Vagina (tissue), 2 donors: Measurements from ENCODE around the gene ITGA6. TPM values are rescaled to one million over a fixed set of nuclear protein-coding genes. Genes with fewer than 3 reads are reported as not detected.
"Not testable (repeated sequence)": the region's sequence is repeated elsewhere in the genome, so short reads cannot be mapped to it uniquely, and the experiment has no call there.

ENCODE experiments used
- DNase-seq, 2 donors: peaks; one replicate each; pipeline ENCODE4 v3.0.0-alpha.2; 2017; ENCODE audit errors: extremely low spot score in 2 of 2
- H3K27ac ChIP-seq: fragments of 200-600 bp; sonication (generic); one replicate; pipeline ENCODE4 v1.5.1; 2019
- H3K27me3 ChIP-seq: fragments of 200-600 bp; sonication (generic); one replicate; pipeline ENCODE4 v1.5.1; 2019
- H3K36me3 ChIP-seq, 2 donors: fragments of 200-600 bp; sonication (generic); one replicate each; pipeline ENCODE4 v1.5.1; 2017 to 2019
- H3K4me1 ChIP-seq: fragments of 200-600 bp; sonication (generic); one replicate; pipeline ENCODE4 v1.5.1; 2019
- H3K4me3 ChIP-seq, 2 donors: fragments of 200-600 bp; sonication (generic); 1 replicate in 1 of 2; 2 replicates in 1 of 2; pipeline ENCODE4 v1.5.1; 2016 to 2019
- H3K9me3 ChIP-seq: fragments of 200-600 bp; sonication (generic); one replicate; pipeline ENCODE4 v1.5.1; 2019
- POLR2A ChIP-seq, 2 donors: fragments of 450-650 bp; IDR thresholded peaks; one replicate each; pipeline ENCODE4 v1.6.1; 2017; ENCODE audit warnings: antibody characterized with exemption in 2 of 2, mild to moderate bottlenecking in 2 of 2, moderate library complexity in 2 of 2
- POLR2AphosphoS5 ChIP-seq, 2 donors: sonication (generic); formaldehyde crosslinking; IDR thresholded peaks; one replicate each; pipeline ENCODE4 v1.9.0; 2017; ENCODE audit warnings: antibody characterized with exemption in 2 of 2, mild to moderate bottlenecking in 2 of 2, low read depth in 1 of 2; ENCODE audit not compliant: insufficient read depth in 1 of 2
- intact Hi-C: fragments of 100-400 bp; cut with DNase I; formaldehyde crosslinking; loops from one replicate; pipeline ENCODE4 v1.15.1; 2023
- total RNA-seq: library from RNA; depleted of rRNA; stranded (reverse); fragments of >200 nt; gene quantifications from one replicate; pipeline ENCODE4 v1.2.3, GENCODE V29; 2016
- TF ChIP-seq, protein P1 (sequence below), 3 experiments: fragments of 450-650 bp in 2 of 3; fragments of 200-600 bp in 1 of 3; sonication (generic) in 1 of 3; IDR thresholded peaks; one replicate each; pipeline ENCODE4 v1.5.1; 2017 to 2019; ENCODE audit warnings: antibody characterized with exemption in 3 of 3, mild to moderate bottlenecking in 2 of 3, moderate library complexity in 2 of 3

The ITGA6 gene
- total RNA-seq, 1 donor from 2014 or later = 82.3 TPM

DNA sequence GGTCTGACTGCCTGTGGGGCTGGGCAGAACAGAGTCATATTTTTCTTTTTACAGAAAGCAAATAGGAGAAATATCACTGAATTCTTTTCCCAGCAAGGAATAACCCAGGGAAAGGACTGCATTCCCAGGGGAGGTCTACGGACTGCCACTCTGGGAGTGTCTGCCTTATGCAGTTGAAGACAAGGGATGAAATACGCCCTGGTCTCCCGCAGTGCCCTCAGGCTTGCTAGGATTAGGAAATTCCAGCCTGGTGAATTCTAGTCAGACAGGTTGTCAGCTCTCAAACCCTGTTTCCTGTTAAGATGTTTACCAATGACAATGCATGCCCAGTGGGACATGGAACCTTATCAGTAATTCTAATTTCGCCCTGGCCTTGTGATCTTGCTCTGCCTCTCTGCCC, 98.2 kb downstream of the ITGA6 start:
- peak in 1 of 2 donors; percentile 29 for DNase-seq
- H3K9me3 ChIP-seq = no peaks in the 10 kb centered on the region
- TF ChIP-seq, protein P1, sequence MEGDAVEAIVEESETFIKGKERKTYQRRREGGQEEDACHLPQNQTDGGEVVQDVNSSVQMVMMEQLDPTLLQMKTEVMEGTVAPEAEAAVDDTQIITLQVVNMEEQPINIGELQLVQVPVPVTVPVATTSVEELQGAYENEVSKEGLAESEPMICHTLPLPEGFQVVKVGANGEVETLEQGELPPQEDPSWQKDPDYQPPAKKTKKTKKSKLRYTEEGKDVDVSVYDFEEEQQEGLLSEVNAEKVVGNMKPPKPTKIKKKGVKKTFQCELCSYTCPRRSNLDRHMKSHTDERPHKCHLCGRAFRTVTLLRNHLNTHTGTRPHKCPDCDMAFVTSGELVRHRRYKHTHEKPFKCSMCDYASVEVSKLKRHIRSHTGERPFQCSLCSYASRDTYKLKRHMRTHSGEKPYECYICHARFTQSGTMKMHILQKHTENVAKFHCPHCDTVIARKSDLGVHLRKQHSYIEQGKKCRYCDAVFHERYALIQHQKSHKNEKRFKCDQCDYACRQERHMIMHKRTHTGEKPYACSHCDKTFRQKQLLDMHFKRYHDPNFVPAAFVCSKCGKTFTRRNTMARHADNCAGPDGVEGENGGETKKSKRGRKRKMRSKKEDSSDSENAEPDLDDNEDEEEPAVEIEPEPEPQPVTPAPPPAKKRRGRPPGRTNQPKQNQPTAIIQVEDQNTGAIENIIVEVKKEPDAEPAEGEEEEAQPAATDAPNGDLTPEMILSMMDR (IDR thresholded peaks at IDR 0.05) = no peak
- TF ChIP-seq POLR2A (IDR thresholded peaks at IDR 0.05) = no peak
- TF ChIP-seq POLR2AphosphoS5 (IDR thresholded peaks at IDR 0.05; ENCODE audit: insufficient read depth in 1 of 2, low read depth in 1 of 2) = no peak
- intact Hi-C loops = no loop called here
- H3K36me3 ChIP-seq = no peaks in the 10 kb centered on the region
- no peaks in the 10 kb centered on the region for H3K4me1 ChIP-seq
- no peak overlapping the region for H3K27ac ChIP-seq
- no peak overlapping the region for H3K4me3 ChIP-seq
- no peaks in the 10 kb centered on the region for H3K27me3 ChIP-seq

DNA sequence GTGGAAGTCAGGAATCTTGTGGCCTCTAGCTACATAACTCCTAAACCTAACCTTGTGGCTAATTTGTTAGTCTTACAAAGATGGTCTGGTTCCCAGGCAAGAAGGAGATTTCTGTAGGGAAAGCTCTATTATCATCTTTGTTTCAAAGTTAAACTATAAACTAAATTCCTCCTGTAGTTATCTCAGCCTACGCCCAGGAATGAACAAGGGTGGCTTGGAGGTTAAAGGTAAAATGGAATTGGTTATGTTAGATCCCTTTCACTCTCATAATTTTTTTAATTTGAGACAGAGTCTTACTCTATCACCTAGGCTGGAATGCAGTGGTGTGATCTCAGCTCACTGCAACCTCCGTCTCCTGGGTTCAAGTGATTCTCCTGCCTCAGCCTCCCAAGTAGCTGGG, 103.9 kb downstream of the ITGA6 start:
- TF ChIP-seq POLR2A (IDR thresholded peaks at IDR 0.05) = no peak
- TF ChIP-seq POLR2AphosphoS5 (IDR thresholded peaks at IDR 0.05; ENCODE audit: insufficient read depth in 1 of 2, low read depth in 1 of 2) = no peak

DNA sequence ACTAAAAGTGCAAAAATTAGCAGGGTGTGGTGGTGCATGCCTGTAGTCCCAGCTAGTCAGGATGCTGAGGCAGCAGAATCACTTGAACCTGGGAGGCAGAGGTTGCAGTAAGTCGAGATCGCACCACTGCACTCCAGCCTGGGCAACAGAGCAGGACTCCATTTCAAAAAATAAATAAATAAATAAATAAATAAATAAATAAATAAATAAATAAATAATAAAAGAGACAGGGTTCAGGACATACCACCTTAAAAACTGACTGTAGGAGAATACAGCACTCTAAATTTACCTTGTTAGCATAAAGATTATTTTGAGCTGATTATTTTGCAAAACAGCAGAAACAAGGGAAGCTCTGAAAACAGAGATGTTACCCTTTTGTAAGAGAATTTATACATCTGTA, 105.1 kb downstream of the ITGA6 start:
- H3K36me3 ChIP-seq, intact Hi-C loops, H3K9me3 ChIP-seq, H3K27me3 ChIP-seq, H3K27ac ChIP-seq, H3K4me1 ChIP-seq, H3K4me3 ChIP-seq, DNase-seq: not testable (repeated sequence)

More for the DNA sequence above, 103.9 kb downstream of the ITGA6 start:
- H3K4me3 ChIP-seq = no peak overlapping the region
- H3K27me3 ChIP-seq = no peaks in the 10 kb centered on the region
- no peaks in the 10 kb centered on the region for H3K9me3 ChIP-seq
- no peak overlapping the region for H3K27ac ChIP-seq
- DNase-seq = no peak
- intact Hi-C loops = no loop called here
- H3K36me3 ChIP-seq = no peaks in the 10 kb centered on the region
- H3K4me1 ChIP-seq = no peaks in the 10 kb centered on the region

DNA sequence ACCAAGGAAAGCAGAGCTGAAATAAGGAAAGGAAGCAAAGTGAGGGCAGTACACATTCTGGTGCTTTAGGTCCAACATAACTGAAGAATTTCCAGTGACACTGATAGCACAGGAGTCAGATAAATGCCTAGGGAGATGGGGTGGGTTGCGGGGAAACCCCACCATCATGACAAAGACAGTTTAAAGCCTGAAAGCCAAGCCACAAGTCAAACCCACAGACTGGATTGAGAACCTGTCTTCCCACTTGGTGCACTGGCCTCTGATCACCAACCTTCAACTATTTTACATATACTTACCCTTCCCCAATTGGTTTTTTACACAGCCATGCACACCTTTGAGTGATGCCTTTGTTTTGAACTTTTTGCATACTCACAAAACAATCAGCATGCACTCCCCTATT, 106.3 kb downstream of the ITGA6 start:
- no peak overlapping the region for H3K27ac ChIP-seq
- no peaks in the 10 kb centered on the region for H3K4me1 ChIP-seq
- no peak overlapping the region for H3K4me3 ChIP-seq
- DNase-seq = no peak
- H3K27me3 ChIP-seq = no peaks in the 10 kb centered on the region
- intact Hi-C loops = no loop called here
- TF ChIP-seq POLR2A (IDR thresholded peaks at IDR 0.05) (no peak), POLR2AphosphoS5 (IDR thresholded peaks at IDR 0.05; ENCODE audit: insufficient read depth in 1 of 2, low read depth in 1 of 2) (no peak)
- TF ChIP-seq, protein P1 (IDR thresholded peaks at IDR 0.05) = no peak
- H3K36me3 ChIP-seq = no peaks in the 10 kb centered on the region
- no peaks in the 10 kb centered on the region for H3K9me3 ChIP-seq

DNA sequence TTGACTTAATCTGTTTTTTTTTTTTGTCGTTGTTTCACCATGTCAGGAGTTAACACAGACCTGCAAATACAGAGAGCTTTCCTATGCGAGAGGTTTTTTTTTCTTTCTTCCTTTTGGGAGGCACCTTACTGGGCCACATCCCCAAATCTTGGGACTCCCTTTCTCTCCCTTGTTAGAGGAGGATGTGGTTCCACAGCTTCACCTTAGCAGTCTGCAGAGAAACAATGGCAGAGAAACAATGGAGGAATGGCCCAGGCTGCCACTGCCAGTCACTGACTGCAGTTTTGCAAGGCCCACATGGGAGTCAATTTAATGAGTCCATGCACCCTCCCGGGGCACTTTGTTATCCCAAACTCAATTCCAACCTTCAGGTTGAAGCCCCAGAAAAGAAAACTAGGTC, 107.7 kb downstream of the ITGA6 start:
- Histone ChIP-seq H3K27me3 (no peaks in the 10 kb centered on the region), H3K4me1 (no peaks in the 10 kb centered on the region), H3K9me3 (no peaks in the 10 kb centered on the region), H3K36me3 (no peaks in the 10 kb centered on the region), H3K27ac (no peak overlapping the region), H3K4me3 (no peak overlapping the region)
- TF ChIP-seq POLR2AphosphoS5 (IDR thresholded peaks at IDR 0.05; ENCODE audit: insufficient read depth in 1 of 2, low read depth in 1 of 2) (no peak), POLR2A (IDR thresholded peaks at IDR 0.05) (no peak)
- TF ChIP-seq, protein P1 (IDR thresholded peaks at IDR 0.05) = no peak
- intact Hi-C loops = no loop called here
- DNase-seq = peak in 1 of 2 donors; percentile 44

DNA sequence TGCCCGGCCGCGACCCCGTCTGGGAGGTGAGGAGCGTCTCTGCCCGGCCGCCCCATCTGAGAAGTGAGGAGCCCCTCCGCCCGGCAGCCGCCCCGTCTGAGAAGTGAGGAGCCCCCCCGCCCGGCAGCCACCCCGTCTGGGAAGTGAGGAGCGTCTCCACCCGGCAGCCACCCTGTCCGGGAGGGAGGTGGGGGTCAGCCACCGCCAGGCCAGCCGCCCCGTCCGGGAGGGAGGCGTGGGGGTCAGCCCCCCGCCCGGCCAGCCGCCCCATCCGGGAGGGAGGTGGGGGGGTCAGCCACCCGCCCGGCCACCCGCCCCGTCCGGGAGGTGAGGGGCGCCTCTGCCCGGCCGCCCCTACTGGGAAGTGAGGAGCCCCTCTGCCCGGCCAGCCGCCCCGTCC, 110.5 kb downstream of the ITGA6 start:
- H3K4me3 ChIP-seq, H3K27ac ChIP-seq, H3K27me3 ChIP-seq, H3K36me3 ChIP-seq, intact Hi-C loops, H3K4me1 ChIP-seq, DNase-seq, H3K9me3 ChIP-seq: not testable (repeated sequence)

DNA sequence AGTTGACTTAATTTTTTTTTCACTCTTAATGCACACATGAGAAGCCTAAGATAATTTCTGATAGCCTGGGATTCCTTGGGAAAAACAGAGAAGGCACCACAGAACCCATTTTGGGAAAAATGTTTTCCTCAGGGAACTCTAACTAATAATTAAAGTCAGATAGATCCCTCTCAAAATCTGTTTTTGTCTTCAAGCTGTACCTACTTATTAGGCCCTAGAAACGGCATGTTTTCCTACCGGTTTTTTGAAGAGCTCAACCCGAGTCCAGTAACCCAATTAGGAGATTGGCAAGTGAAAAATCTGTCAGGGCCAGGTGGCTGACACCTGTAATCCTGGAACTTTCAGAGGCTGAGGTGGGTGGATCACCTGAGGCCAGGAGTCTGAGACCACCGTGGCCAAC, 112.4 kb downstream of the ITGA6 start:
- Histone ChIP-seq H3K9me3 (no peaks in the 10 kb centered on the region), H3K27ac (no peak overlapping the region), H3K4me1 (no peaks in the 10 kb centered on the region), H3K36me3 (no peaks in the 10 kb centered on the region), H3K27me3 (no peaks in the 10 kb centered on the region), H3K4me3 (no peak overlapping the region)
- no peak for DNase-seq
- no peak for TF ChIP-seq POLR2AphosphoS5 (IDR thresholded peaks at IDR 0.05; ENCODE audit: insufficient read depth in 1 of 2, low read depth in 1 of 2)
- TF ChIP-seq, protein P1 (IDR thresholded peaks at IDR 0.05) = no peak
- intact Hi-C loops = no loop called here
